HepG2 (cell line): ENCODE data around the gene KSR1. TPM values are rescaled to one million over a fixed set of nuclear protein-coding genes. Genes with fewer than 3 reads are reported as not detected.

ENCODE experiments used
- AKNA ChIP-seq: sonication (generic); formaldehyde crosslinking; IDR thresholded peaks from 2 replicates; pipeline ENCODE4 v1.4.0; 2020; ENCODE audit warnings: missing genetic modification reagents, borderline replicate concordance
- ARNT2 ChIP-seq: sonication (generic); formaldehyde crosslinking; IDR thresholded peaks from 2 replicates; pipeline ENCODE4 v1.8.0; 2022; ENCODE audit warnings: mild to moderate bottlenecking, low read depth, missing genetic modification reagents, moderate library complexity
- BORCS8-MEF2B ChIP-seq: sonication (generic); formaldehyde crosslinking; IDR thresholded peaks from 2 replicates; pipeline ENCODE4 v1.8.0; 2022; ENCODE audit warnings: mild to moderate bottlenecking, missing genetic modification reagents
- CENPBD1 ChIP-seq: sonication (generic); formaldehyde crosslinking; IDR thresholded peaks from 2 replicates; pipeline ENCODE4 v1.8.0; 2022; ENCODE audit warnings: missing genetic modification reagents, low read depth, mild to moderate bottlenecking, borderline replicate concordance
- IKZF1 ChIP-seq: fragments of 450-650 bp; IDR thresholded peaks from 2 replicates; pipeline ENCODE4 v1.7.1; 2016
- ISX ChIP-seq: sonication (generic); formaldehyde crosslinking; conservative IDR thresholded peaks from 2 replicates; pipeline ENCODE4 v1.5.0; 2020; ENCODE audit warnings: missing genetic modification reagents
- KAT2B ChIP-seq: fragments of 150-350 bp; IDR thresholded peaks from 2 replicates; pipeline ENCODE4 v1.6.1; 2014; ENCODE audit warnings: low read depth, low read length, borderline replicate concordance
- NFRKB ChIP-seq: fragments of 450-650 bp; IDR thresholded peaks from 2 replicates; pipeline ENCODE4 v1.6.1; 2017
- PCBP2 ChIP-seq: fragments of 200-400 bp; formaldehyde crosslinking; optimal IDR thresholded peaks from 2 replicates; pipeline ENCODE3; 2018; ENCODE audit warnings: low read length, low read depth; ENCODE audit not compliant: poor library complexity, severe bottlenecking
- POLR2AphosphoS2 ChIP-seq: IDR thresholded peaks from 2 replicates; pipeline ENCODE4 v1.6.1; 2011; ENCODE audit warnings: low read depth, low read length, improper control_type of control experiment
- SIX1 ChIP-seq: sonication (generic); formaldehyde crosslinking; IDR thresholded peaks from 2 replicates; pipeline ENCODE4 v1.4.0; 2020; ENCODE audit warnings: missing genetic modification reagents, borderline replicate concordance
- SRSF4 ChIP-seq: fragments of 200-400 bp; formaldehyde crosslinking; IDR thresholded peaks from one replicate; pipeline ENCODE4 v1.6.1; 2018; ENCODE audit warnings: mild to moderate bottlenecking, low read depth, low read length, moderate library complexity; ENCODE audit not compliant: poor library complexity, severe bottlenecking
- ZFP90 ChIP-seq: sonication (generic); formaldehyde crosslinking; IDR thresholded peaks from 2 replicates; pipeline ENCODE4 v1.8.0; 2022; ENCODE audit warnings: missing genetic modification reagents, mild to moderate bottlenecking, inconsistent platforms, borderline replicate concordance
- ZNF562 ChIP-seq: sonication (generic); formaldehyde crosslinking; IDR thresholded peaks from 2 replicates; pipeline ENCODE4 v1.8.0; 2022; ENCODE audit warnings: missing genetic modification reagents, borderline replicate concordance
- ZNF589 ChIP-seq: sonication (generic); formaldehyde crosslinking; conservative IDR thresholded peaks from 2 replicates; pipeline ENCODE4 v1.8.0; 2022; ENCODE audit warnings: mild to moderate bottlenecking, moderate library complexity, missing genetic modification reagents
- ZNF644 ChIP-seq: IDR thresholded peaks from 2 replicates; pipeline ENCODE4 v1.6.1; 2016; ENCODE audit warnings: low read depth
- ZSCAN9 ChIP-seq: IDR thresholded peaks from 2 replicates; pipeline ENCODE4 v1.6.1; 2016; ENCODE audit warnings: borderline replicate concordance
- polyA plus RNA-seq, 8 experiments: library from polyadenylated mRNA; depleted of rRNA in 3 of 8; stranded (reverse) in 7 of 8; unstranded in 1 of 8; fragments of >200 nt; fragmentation: Illumina TruSeq in 4 of 8; extraction: Trizol in 4 of 8; gene quantifications; 2 replicates each; pipeline versions ENCODE4 v1.2.1 to v1.2.3, GENCODE V29; 2011 to 2016; ENCODE audit warnings: low read depth in 4 of 8, missing spikeins in 1 of 8, mixed read lengths in 1 of 8; ENCODE audit not compliant: insufficient read depth in 1 of 8
- total RNA-seq, 5 experiments: library from RNA; depleted of rRNA; stranded (reverse); fragments of >200 nt; fragmentation: Illumina TruSeq; extraction: Trizol; gene quantifications; 2 replicates each; pipeline ENCODE4 v1.2.3, GENCODE V29; 2016; ENCODE audit warnings: low read depth in 1 of 5
- TF ChIP-seq, protein P1 (sequence below): sonication (generic); formaldehyde crosslinking; IDR thresholded peaks from 2 replicates; pipeline ENCODE4 v1.8.0; 2022; ENCODE audit warnings: mild to moderate bottlenecking, missing genetic modification reagents, moderate library complexity

The KSR1 gene
- total and polyA plus RNA-seq, 2 of the 13 experiments (the other 11 are each of a cell fraction or from before 2014, with no cell fraction given), result 10.1 to 16.6 TPM

- TF ChIP-seq SIX1 (no peak), ZFP90 (CRISPR knock-in tag) (0 out of 2 replicates have a peak, but pooled peaks have one; percentile 37), AKNA (CRISPR knock-in tag) (no peak), POLR2AphosphoS2 (no peak), ZSCAN9 (CRISPR knock-in tag) (no peak), NFRKB (no peak), CENPBD1 (no peak), ZNF562 (no peak), KAT2B (no peak), ZNF644 (CRISPR knock-in tag) (no peak), SRSF4 (no peak), ARNT2 (no peak), BORCS8-MEF2B (no peak), ZNF589 (CRISPR knock-in tag) (no peak), PCBP2 (no peak), IKZF1 (no peak), ISX (CRISPR knock-in tag) (no peak)
- TF ChIP-seq, protein P1, sequence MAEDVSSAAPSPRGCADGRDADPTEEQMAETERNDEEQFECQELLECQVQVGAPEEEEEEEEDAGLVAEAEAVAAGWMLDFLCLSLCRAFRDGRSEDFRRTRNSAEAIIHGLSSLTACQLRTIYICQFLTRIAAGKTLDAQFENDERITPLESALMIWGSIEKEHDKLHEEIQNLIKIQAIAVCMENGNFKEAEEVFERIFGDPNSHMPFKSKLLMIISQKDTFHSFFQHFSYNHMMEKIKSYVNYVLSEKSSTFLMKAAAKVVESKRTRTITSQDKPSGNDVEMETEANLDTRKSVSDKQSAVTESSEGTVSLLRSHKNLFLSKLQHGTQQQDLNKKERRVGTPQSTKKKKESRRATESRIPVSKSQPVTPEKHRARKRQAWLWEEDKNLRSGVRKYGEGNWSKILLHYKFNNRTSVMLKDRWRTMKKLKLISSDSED (CRISPR knock-in tag), result no peak
Observed at GRCh38 chr17:27504188-27504995, 48.1 kb downstream of the KSR1 start (continued).
